Gastrocnemius medialis (tissue), 4 donors: ENCODE measurements around the gene TRIM43.
"Not testable (repeated sequence)": the region's sequence is repeated elsewhere in the genome, so short reads cannot be mapped to it uniquely, and the experiment has no call there.

Source experiments
- CTCF ChIP-seq, 5 experiments: fragments of 450-650 bp in 3 of 5; fragments of 200-600 bp in 2 of 5; sonication (generic) in 2 of 5; IDR thresholded peaks in 4 of 5; conservative IDR thresholded peaks in 1 of 5; 1 replicate in 4 of 5; 2 replicates in 1 of 5; pipeline ENCODE4 v1.5.1; 2016 to 2019; ENCODE audit warnings: antibody characterized with exemption in 5 of 5, mild to moderate bottlenecking in 3 of 5, moderate library complexity in 3 of 5
- POLR2A ChIP-seq, 2 donors: fragments of 450-650 bp; IDR thresholded peaks; one replicate each; pipeline ENCODE4 v1.6.1; 2017; ENCODE audit warnings: antibody characterized with exemption in 2 of 2, mild to moderate bottlenecking in 2 of 2, moderate library complexity in 2 of 2

DNA sequence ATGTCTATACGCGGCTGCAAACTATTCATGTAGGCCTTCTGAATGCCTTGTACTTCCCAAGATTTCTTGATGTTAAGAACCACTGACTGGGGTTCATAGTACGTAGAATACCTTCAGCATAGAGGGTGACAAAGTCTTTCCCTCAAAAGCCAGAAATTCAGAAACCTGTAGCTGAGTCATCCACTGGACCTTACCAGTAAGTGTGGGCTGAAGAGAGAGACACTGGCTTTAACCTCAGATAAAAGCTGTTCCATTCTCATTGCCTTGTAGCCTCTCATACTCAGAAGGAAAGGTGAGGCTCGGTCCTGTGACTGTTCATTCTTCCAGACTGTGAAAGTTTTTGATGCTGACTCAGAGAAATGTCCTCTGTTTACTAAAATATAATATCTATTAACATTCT, 9.5 kb downstream of the TRIM43 start:
- TF ChIP-seq POLR2A (IDR thresholded peaks at IDR 0.05); CTCF (IDR thresholded peaks at IDR 0.05 in 4 of 5, conservative IDR thresholded peaks at IDR 0.05 in 1 of 5): not testable (repeated sequence)
